Measurements from ENCODE around the gene CCT3. TPM values are rescaled to one million over a fixed set of nuclear protein-coding genes. Genes with fewer than 3 reads are reported as not detected.
A peak's percentile ranks its signal among the peaks of the same experiment; 100 is the strongest.

The CCT3 gene
- total RNA-seq, 2 experiments from 2014 or later: 385 to 387 TPM

- no peaks in the 10 kb centered on the region for H3K9me2 ChIP-seq (ENCODE audit: insufficient read depth, low read length)
- H3K4me1 ChIP-seq (ENCODE audit: insufficient read depth, low read length, poor library complexity, severe bottlenecking): no peaks in the 10 kb centered on the region
- H3K4me2 ChIP-seq (ENCODE audit: low read length): no peak overlapping the region
- H3K9me3 ChIP-seq (ENCODE audit: low read length): no peaks in the 10 kb centered on the region
- no peak overlapping the region for H3K4me3 ChIP-seq (ENCODE audit: low read depth, low read length, poor library complexity, severe bottlenecking)
- DNase-seq (ENCODE audit: low spot score): no peak
- H2AFZ ChIP-seq (ENCODE audit: low read length): no peak overlapping the region
- H4K20me1 ChIP-seq (ENCODE audit: insufficient read depth, low read length): no peaks in the 10 kb centered on the region
- TF ChIP-seq EZH2phosphoT487 (IDR thresholded peaks at IDR 0.05; ENCODE audit: borderline replicate concordance, low read depth, low read length): no peak
- TF ChIP-seq CTCF (conservative IDR thresholded peaks at IDR 0.05; ENCODE audit: low read length): no peak
- intact Hi-C loops (cut with micrococcal nuclease; ENCODE audit: unreplicated experiment): no loop called here
- CTCF ChIA-PET (ENCODE audit: unreplicated experiment): no interaction called here
- H3K36me3 ChIP-seq (ENCODE audit: insufficient read depth, low read length): peaks cover 97% of the 10 kb centered on the region
- H3K27ac ChIP-seq (ENCODE audit: low read depth, low read length, poor library complexity, severe bottlenecking): no peak overlapping the region
- POLR2A ChIA-PET: no interaction called here
- H3K79me2 ChIP-seq (ENCODE audit: insufficient read depth, low read depth, low read length): no peaks in the 10 kb centered on the region
- BruUV-seq (replicated peaks): no TSS peak
These were observed 17.5 kb downstream of the CCT3 start for GRCh38 chr1:156320560-156320959.

- BruUV-seq (replicated peaks): no TSS peak
- Histone ChIP-seq H3K4me3 (ENCODE audit: low read depth, low read length, poor library complexity, severe bottlenecking) (no peak overlapping the region), H3K79me2 (ENCODE audit: insufficient read depth, low read depth, low read length) (no peaks in the 10 kb centered on the region), H3K4me1 (ENCODE audit: insufficient read depth, low read length, poor library complexity, severe bottlenecking) (no peaks in the 10 kb centered on the region), H3K9me3 (ENCODE audit: low read length) (no peaks in the 10 kb centered on the region), H4K20me1 (ENCODE audit: insufficient read depth, low read length) (no peaks in the 10 kb centered on the region), H3K9me2 (ENCODE audit: insufficient read depth, low read length) (no peaks in the 10 kb centered on the region), H3K27ac (ENCODE audit: low read depth, low read length, poor library complexity, severe bottlenecking) (no peak overlapping the region), H2AFZ (ENCODE audit: low read length) (no peak overlapping the region), H3K36me3 (ENCODE audit: insufficient read depth, low read length) (peaks cover 97% of the 10 kb centered on the region), H3K4me2 (ENCODE audit: low read length) (no peak overlapping the region)
- TF ChIP-seq EZH2phosphoT487 (IDR thresholded peaks at IDR 0.05; ENCODE audit: borderline replicate concordance, low read depth, low read length) (no peak), CTCF (conservative IDR thresholded peaks at IDR 0.05; ENCODE audit: low read length) (peak; percentile 87)
- intact Hi-C loops (cut with micrococcal nuclease; ENCODE audit: unreplicated experiment): loop anchor here (1.0 kb wide), 1 partner anchor 178 kb away; no protein-coding TSS in a partner anchor
- CTCF ChIA-PET (ENCODE audit: unreplicated experiment): interaction anchor here (1.4 kb wide), 1 partner anchor 9 kb away, joined by 3 read pairs; no protein-coding TSS in a partner anchor
- DNase-seq (ENCODE audit: low spot score): peak; percentile 42
- POLR2A ChIA-PET: interaction anchor here (0.5 kb wide), 1 partner anchor 16 kb away, joined by 5 read pairs; no protein-coding TSS in a partner anchor
These were observed 18.4 kb downstream of the CCT3 start for GRCh38 chr1:156319664-156320063.

- ChIA-PET CTCF (ENCODE audit: unreplicated experiment) (no interaction called here), POLR2A (no interaction called here)
- no peak overlapping the region for H2AFZ ChIP-seq (ENCODE audit: low read length)
- TF ChIP-seq EZH2phosphoT487 (IDR thresholded peaks at IDR 0.05; ENCODE audit: borderline replicate concordance, low read depth, low read length): no peak
- no peak for TF ChIP-seq CTCF (conservative IDR thresholded peaks at IDR 0.05; ENCODE audit: low read length)
- no peak for DNase-seq (ENCODE audit: low spot score)
- BruUV-seq (replicated peaks): no TSS peak
- H3K9me3 ChIP-seq (ENCODE audit: low read length): no peaks in the 10 kb centered on the region
- peaks cover 100% of the 10 kb centered on the region for H3K36me3 ChIP-seq (ENCODE audit: insufficient read depth, low read length)
- no peaks in the 10 kb centered on the region for H3K4me1 ChIP-seq (ENCODE audit: insufficient read depth, low read length, poor library complexity, severe bottlenecking)
- intact Hi-C loops (cut with micrococcal nuclease; ENCODE audit: unreplicated experiment): no loop called here
- no peak overlapping the region for H3K4me3 ChIP-seq (ENCODE audit: low read depth, low read length, poor library complexity, severe bottlenecking)
- no peaks in the 10 kb centered on the region for H4K20me1 ChIP-seq (ENCODE audit: insufficient read depth, low read length)
- H3K4me2 ChIP-seq (ENCODE audit: low read length): no peak overlapping the region
- no peaks in the 10 kb centered on the region for H3K79me2 ChIP-seq (ENCODE audit: insufficient read depth, low read depth, low read length)
- H3K27ac ChIP-seq (ENCODE audit: low read depth, low read length, poor library complexity, severe bottlenecking): no peak overlapping the region
- no peaks in the 10 kb centered on the region for H3K9me2 ChIP-seq (ENCODE audit: insufficient read depth, low read length)
These were observed 21.2 kb downstream of the CCT3 start for GRCh38 chr1:156316909-156317308.
